Measurements from ENCODE around the gene SIGLEC9.

DNA sequence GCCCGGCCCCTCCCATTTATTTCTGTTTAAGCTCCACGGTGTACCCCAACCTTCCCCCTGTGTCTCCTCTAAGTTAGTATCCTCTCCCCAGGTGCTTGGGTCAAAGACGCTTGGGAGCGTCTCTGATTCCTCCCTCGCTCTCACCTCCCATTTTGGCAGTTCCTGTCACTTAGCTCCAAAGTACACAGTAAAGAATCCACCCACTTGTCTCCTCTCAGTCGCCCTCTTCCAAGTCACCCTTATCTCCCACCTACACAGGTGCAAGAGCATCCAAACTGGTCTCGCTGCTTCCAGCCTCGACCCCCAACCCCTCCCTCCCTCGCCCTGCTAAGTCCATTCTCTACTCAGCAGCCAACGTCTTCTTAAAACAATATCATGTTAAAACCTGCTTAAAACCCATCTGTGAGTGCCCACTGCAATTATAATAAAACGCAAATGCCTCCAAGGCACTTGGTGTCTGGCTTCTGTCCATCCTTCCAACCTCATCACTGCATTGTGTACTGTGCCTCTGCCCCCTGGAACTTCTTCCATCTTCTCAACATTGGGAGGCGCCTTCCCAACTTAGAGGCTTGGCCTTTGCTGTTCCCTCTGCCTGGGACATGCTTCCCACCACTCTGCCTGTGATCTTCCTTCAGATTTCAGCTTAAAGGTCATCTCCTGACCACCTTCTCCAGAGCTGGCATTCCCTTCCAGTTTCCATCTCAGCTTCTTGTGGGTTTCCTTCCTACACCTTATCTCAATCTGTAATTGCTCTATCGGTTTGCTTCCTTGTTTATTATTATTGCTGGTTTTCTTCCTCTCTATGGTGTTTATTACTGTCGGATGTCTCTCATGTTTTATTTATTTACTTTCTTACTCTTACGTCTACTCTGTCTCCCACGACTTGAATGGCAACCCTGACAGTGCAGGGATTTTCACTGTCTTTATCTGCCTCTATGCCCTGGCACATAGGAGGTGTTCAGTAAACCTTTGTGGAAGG, 32.5 kb upstream of the SIGLEC9 start:
- TF ChIP-seq CTCF (IDR thresholded peaks at IDR 0.05) (no peak), EZH2 (IDR thresholded peaks at IDR 0.05; ENCODE audit: borderline replicate concordance, insufficient read depth, low read depth, low read length, poor library complexity, severe bottlenecking) (no peak)
